ENCODE measurements around the gene DESI2. TPM values are rescaled to one million over a fixed set of nuclear protein-coding genes. Genes with fewer than 3 reads are reported as not detected.

Gene DESI2
- 105 and 110 TPM in 2 replicates for total RNA-seq (2021; fragmentation: NEBNext Ultra II Directional; extraction: Animal tissue kit (Norgen Biotek cat#: 25700))
- polyA plus RNA-seq (2011; rRNA removed), result 36.1 and 54.0 TPM in 2 replicates
- 48.2 TPM for polyA plus RNA-seq (2011; cell fraction: cytosol; rRNA removed)
- 38.4 TPM for polyA plus RNA-seq (2011; cell fraction: nucleus; rRNA removed)
- polyA plus RNA-seq (2012, experiment 1 of 2), result 43.5 to 72.3 TPM (median 47.2 TPM) in 4 replicates
- polyA plus RNA-seq (2012, experiment 2 of 2), result 13.5 TPM
- polyA plus RNA-seq (2013, experiment 1 of 2), result 41.5 TPM
- polyA plus RNA-seq (2013, experiment 2 of 2), result 43.0 TPM
- 92.4 and 110 TPM in 2 replicates for polyA minus RNA-seq (2011; rRNA and poly(A)+ RNA removed)
- polyA minus RNA-seq (2011; cell fraction: cytosol; rRNA and poly(A)+ RNA removed), result 57.2 TPM
- polyA minus RNA-seq (2011; cell fraction: nucleus; rRNA and poly(A)+ RNA removed), result 71.3 TPM
- long read RNA-seq, experiment 1, full-length matches to known transcripts, result 40 of 155 reads
- long read RNA-seq, experiment 1, partial matches to known transcripts, result 100 of 155 reads
- long read RNA-seq, experiment 1, other reads (novel, unspliced or antisense), result 15 of 155 reads
- long read RNA-seq, experiment 2, full-length matches to known transcripts, result 1 of 16 reads
- long read RNA-seq, experiment 2, partial matches to known transcripts, result 2 of 16 reads
- long read RNA-seq, experiment 2, other reads (novel, unspliced or antisense), result 13 of 16 reads

- peaks cover 25 to 46% of the 10 kb centered on the region in 2 experiments for H3K79me2 ChIP-seq (ENCODE audit: control insufficient read depth in 1 of 2, insufficient read depth in 2 of 2, low read length in 2 of 2)
- peak within 1 kb of the TSS; percentile 76 to 89 (median 88) for H3K4me3 ChIP-seq (ENCODE audit: extremely low read depth in 1 of 4, insufficient read depth in 2 of 4, low read depth in 3 of 4, low read length in 4 of 4)
- peak within 1 kb of the TSS; percentile 37 for H3K14ac ChIP-seq (ENCODE audit: insufficient read length)
- DNase-seq (ENCODE audit: low read depth in 1 of 2, low spot score in 2 of 2) (peak; percentile 95 to 98), FAIRE-seq (peak; percentile 81)
- peak within 1 kb of the TSS; percentile 84 for H2BK12ac ChIP-seq (ENCODE audit: low read depth, low read length)
- ChIA-PET POLR2A (ENCODE audit: partially characterized antibody) (interaction anchor here (0.6 to 1.7 kb wide), 23 partner anchors 8 to 202 kb away, joined by 3 to 8 read pairs (median 4); partner anchors contain the start of genes CATSPERE and COX20), CTCF (ENCODE audit: partially characterized antibody) (interaction anchor here (0.7 to 4.4 kb wide), 7 partner anchors 10 to 143 kb away, joined by 3 to 20 read pairs (median 4); no protein-coding TSS in a partner anchor)
- peaks cover 1 to 5% of the 10 kb centered on the region in 2 experiments for H4K20me1 ChIP-seq (replicated peaks in 1 of 2; ENCODE audit: control insufficient read depth in 1 of 2, insufficient read depth in 2 of 2, low read length in 2 of 2)
- H3K56ac ChIP-seq (replicated peaks; ENCODE audit: insufficient read length, low read depth, low read length), result peak within 1 kb of the TSS; percentile 55
- peak within 1 kb of the TSS; percentile 88 for H3K18ac ChIP-seq (ENCODE audit: extremely low read depth, low read length)
- no peaks in the 10 kb centered on the region for H3K9me3 ChIP-seq (ENCODE audit: insufficient read depth in 2 of 2, low read depth in 1 of 2, low read length in 1 of 2)
- peak within 1 kb of the TSS; percentile 9; the same call in 1 of the 2 replicates for H2BK20ac ChIP-seq (ENCODE audit: low read length)
- peak within 1 kb of the TSS; percentile 83; the same call in 1 of the 2 replicates for H4K8ac ChIP-seq (ENCODE audit: extremely low read depth, insufficient read depth, low read length)
- 0% methylated on average over 54 of the region's 81 CpGs; no CpG with 5 or more reads in 1 of the 2 experiments for WGBS, 2 experiments (ENCODE audit: extremely low coverage in 1 of 2, insufficient coverage in 1 of 2, insufficient read length in 1 of 2, insufficient replicate concordance in 2 of 2, low coverage in 1 of 2, low lambda C conversion rate in 2 of 2, missing lambda C conversion rate in 1 of 2)
- peak within 1 kb of the TSS; percentile 74 for H3K27ac ChIP-seq (ENCODE audit: low read depth, low read length)
- H2AFZ ChIP-seq (ENCODE audit: low read length), result peak within 1 kb of the TSS; percentile 47; the same call in 1 of the 2 replicates
- peak within 1 kb of the TSS; percentile 11; the same call in 1 of the 2 replicates for H2BK15ac ChIP-seq (ENCODE audit: low read length)
- H2BK5ac ChIP-seq (ENCODE audit: low read depth, low read length), result peak within 1 kb of the TSS; percentile 90
- H3K4ac ChIP-seq (replicated peaks; ENCODE audit: insufficient read length, low read depth, low read length), result peak within 1 kb of the TSS; percentile 30
- H4K5ac ChIP-seq (ENCODE audit: insufficient read length, low read depth, low read length), result peak within 1 kb of the TSS; percentile 95
- H3K9ac ChIP-seq (replicated peaks in 1 of 4; ENCODE audit: extremely low read depth in 1 of 4, low read depth in 3 of 4, low read length in 3 of 4), result peak within 1 kb of the TSS; percentile 75 to 88 (median 82)
- peak within 1 kb of the TSS; percentile 22 for H4K91ac ChIP-seq (replicated peaks; ENCODE audit: insufficient read length, low read length)
- H2BK120ac ChIP-seq (replicated peaks; ENCODE audit: low read depth, low read length), result peak within 1 kb of the TSS; percentile 93
- H3K23me2 ChIP-seq (ENCODE audit: low read depth, low read length), result peaks cover 2% of the 10 kb centered on the region; the same call in 1 of the 2 replicates
- H3K79me1 ChIP-seq (ENCODE audit: low read depth, low read length), result no peaks in the 10 kb centered on the region
- peaks cover 2 to 14% (median 11%) of the 10 kb centered on the region in 4 experiments; a peak in 6 of 7 replicates for H3K4me1 ChIP-seq (replicated peaks in 1 of 4; ENCODE audit: control insufficient read depth in 3 of 4, insufficient read depth in 4 of 4, low read length in 3 of 4)
- H3K27me3 ChIP-seq (replicated peaks in 1 of 4; ENCODE audit: control insufficient read depth in 3 of 4, extremely low read depth in 1 of 4, insufficient read depth in 3 of 4, low read length in 3 of 4), result no peaks in the 10 kb centered on the region
- peak within 1 kb of the TSS; percentile 74 to 95 for H3K4me2 ChIP-seq (ENCODE audit: insufficient read depth in 1 of 2, low read depth in 2 of 2, low read length in 2 of 2)
- peaks cover 0 to 14% (median 4%) of the 10 kb centered on the region in 4 experiments; a peak in 2 of 8 replicates for H3K36me3 ChIP-seq (ENCODE audit: control insufficient read depth in 2 of 4, insufficient read depth in 4 of 4, low read length in 3 of 4)
- H2AK5ac ChIP-seq (ENCODE audit: low read depth, low read length), result peak within 1 kb of the TSS; percentile 59; the same call in 1 of the 2 replicates
- H3K23ac ChIP-seq (ENCODE audit: insufficient read length), result no peak within 1 kb of the TSS
- peak; percentile 89 for TF ChIP-seq PHF8 (conservative IDR thresholded peaks at IDR 0.05; ENCODE audit: low read depth, low read length)
- no peak for TF ChIP-seq RFX5 (IDR thresholded peaks at IDR 0.05; ENCODE audit: borderline replicate concordance, low read depth, low read length)
These were observed at the start of gene DESI2 for GRCh38 chr1:244652623-244653438. Gene DESI2 (plus strand): TSS chr1:244653126. CDS start chr1:244653314, 188 bp downstream.

Measured in H1 (cell line).